Neural progenitor cell (in vitro differentiated cells): ENCODE measurements around the gene BMPR1A. TPM values are rescaled to one million over a fixed set of nuclear protein-coding genes. Genes with fewer than 3 reads are reported as not detected.

ENCODE experiments used
- DNase-seq: peaks from one replicate; pipeline ENCODE4 v3.0.0-alpha.2; 2016; ENCODE audit warnings: low spot score
- H2AFZ ChIP-seq: fragments of 200-600 bp; sonication (generic); replicated peaks from 2 replicates; pipeline ENCODE4 v1.6.1; 2016; ENCODE audit warnings: antibody characterized with exemption
- H3F3A ChIP-seq: fragments of 200-600 bp; sonication (generic); 2 replicates; pipeline ENCODE4 v1.6.1; 2016; ENCODE audit warnings: antibody characterized with exemption, low read depth
- H3K27ac ChIP-seq: fragments of 200-600 bp; sonication (generic); 2 replicates; pipeline ENCODE4 v1.5.1; 2016; ENCODE audit warnings: mild to moderate bottlenecking
- H3K27me3 ChIP-seq: fragments of 200-600 bp; sonication (generic); 2 replicates; pipeline ENCODE4 v1.6.1; 2016; ENCODE audit warnings: mild to moderate bottlenecking, moderate library complexity
- H3K36me3 ChIP-seq: fragments of 200-600 bp; sonication (generic); 2 replicates; pipeline ENCODE4 v1.5.1; 2016
- H3K4me1 ChIP-seq: fragments of 200-600 bp; sonication (generic); 2 replicates; pipeline ENCODE4 v1.6.1; 2016; ENCODE audit warnings: mixed run types
- H3K4me2 ChIP-seq: fragments of 200-600 bp; sonication (generic); 2 replicates; pipeline ENCODE4 v1.6.1; 2016
- H3K4me3 ChIP-seq: fragments of 200-600 bp; sonication (generic); 2 replicates; pipeline ENCODE4 v1.5.1; 2016
- H3K79me2 ChIP-seq: fragments of 200-600 bp; sonication (generic); 2 replicates; pipeline ENCODE4 v1.6.1; 2016; ENCODE audit warnings: low read depth
- H3K9ac ChIP-seq: fragments of 200-600 bp; sonication (generic); 2 replicates; pipeline ENCODE4 v1.6.1; 2016
- H3K9me3 ChIP-seq: fragments of 200-600 bp; sonication (generic); 2 replicates; pipeline ENCODE4 v1.5.1; 2016; ENCODE audit warnings: low read depth
- H4K20me1 ChIP-seq: fragments of 200-600 bp; sonication (generic); 2 replicates; pipeline ENCODE4 v1.6.1; 2016; ENCODE audit warnings: low read depth
- H3K27ac Mint-ChIP-seq: 3 replicates; pipeline ENCODE4 v1.8.0; 2021; ENCODE audit warnings: mixed read lengths
- H3K27me3 Mint-ChIP-seq: 2 replicates; pipeline ENCODE4 v1.8.0; 2022; ENCODE audit warnings: low read depth, mild to moderate bottlenecking, inconsistent platforms, moderate library complexity, mixed read lengths; ENCODE audit not compliant: insufficient read depth
- H3K36me3 Mint-ChIP-seq: 3 replicates; pipeline ENCODE4 v1.8.0; 2021; ENCODE audit warnings: mixed read lengths
- H3K4me1 Mint-ChIP-seq: 3 replicates; pipeline ENCODE4 v1.8.0; 2021; ENCODE audit warnings: mixed read lengths
- H3K4me3 Mint-ChIP-seq: 3 replicates; pipeline ENCODE4 v1.8.0; 2021; ENCODE audit warnings: mild to moderate bottlenecking, moderate library complexity, mixed read lengths
- H3K9me3 Mint-ChIP-seq: 3 replicates; pipeline ENCODE4 v1.8.0; 2020; ENCODE audit warnings: mixed read lengths
- EZH2 ChIP-seq: fragments of 200-600 bp; sonication (generic); IDR thresholded peaks from 2 replicates; pipeline ENCODE4 v1.6.1; 2017; ENCODE audit warnings: antibody characterized with exemption, mild to moderate bottlenecking, moderate library complexity
- EZH2phosphoT487 ChIP-seq: fragments of 200-600 bp; sonication (generic); IDR thresholded peaks from 2 replicates; pipeline ENCODE4 v1.6.1; 2017; ENCODE audit warnings: antibody characterized with exemption
- total RNA-seq: library from RNA; depleted of rRNA; stranded (reverse); fragments of >200 nt; gene quantifications from 2 replicates; pipeline ENCODE4 v1.2.3, GENCODE V29; 2015; ENCODE audit warnings: low replicate concordance
- TF ChIP-seq, protein P1 (sequence below): fragments of 200-600 bp; sonication (generic); IDR thresholded peaks from 2 replicates; pipeline ENCODE4 v1.5.1; 2017; ENCODE audit warnings: antibody characterized with exemption, mild to moderate bottlenecking

The BMPR1A gene
- total RNA-seq, 1 donor from 2014 or later, result 76.2 TPM

- no peak overlapping the region for H3K27ac Mint-ChIP-seq
- Histone ChIP-seq H3K4me3 (no peak overlapping the region), H3K79me2 (no peaks in the 10 kb centered on the region), H3K9me3 (no peaks in the 10 kb centered on the region), H3K27ac (no peak overlapping the region), H2AFZ (no peak overlapping the region), H3K36me3 (no peaks in the 10 kb centered on the region), H4K20me1 (no peaks in the 10 kb centered on the region), H3F3A (peaks cover 4% of the 10 kb centered on the region), H3K4me1 (peaks cover 3% of the 10 kb centered on the region), H3K27me3 (no peaks in the 10 kb centered on the region), H3K9ac (no peak overlapping the region), H3K4me2 (no peak overlapping the region)
- H3K27me3 Mint-ChIP-seq, result peaks cover 3% of the 10 kb centered on the region
- TF ChIP-seq, protein P1, sequence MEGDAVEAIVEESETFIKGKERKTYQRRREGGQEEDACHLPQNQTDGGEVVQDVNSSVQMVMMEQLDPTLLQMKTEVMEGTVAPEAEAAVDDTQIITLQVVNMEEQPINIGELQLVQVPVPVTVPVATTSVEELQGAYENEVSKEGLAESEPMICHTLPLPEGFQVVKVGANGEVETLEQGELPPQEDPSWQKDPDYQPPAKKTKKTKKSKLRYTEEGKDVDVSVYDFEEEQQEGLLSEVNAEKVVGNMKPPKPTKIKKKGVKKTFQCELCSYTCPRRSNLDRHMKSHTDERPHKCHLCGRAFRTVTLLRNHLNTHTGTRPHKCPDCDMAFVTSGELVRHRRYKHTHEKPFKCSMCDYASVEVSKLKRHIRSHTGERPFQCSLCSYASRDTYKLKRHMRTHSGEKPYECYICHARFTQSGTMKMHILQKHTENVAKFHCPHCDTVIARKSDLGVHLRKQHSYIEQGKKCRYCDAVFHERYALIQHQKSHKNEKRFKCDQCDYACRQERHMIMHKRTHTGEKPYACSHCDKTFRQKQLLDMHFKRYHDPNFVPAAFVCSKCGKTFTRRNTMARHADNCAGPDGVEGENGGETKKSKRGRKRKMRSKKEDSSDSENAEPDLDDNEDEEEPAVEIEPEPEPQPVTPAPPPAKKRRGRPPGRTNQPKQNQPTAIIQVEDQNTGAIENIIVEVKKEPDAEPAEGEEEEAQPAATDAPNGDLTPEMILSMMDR, result no peak
- no peak for TF ChIP-seq EZH2phosphoT487
- TF ChIP-seq EZH2, result no peak
- DNase-seq, result no peak
- no peak overlapping the region for H3K4me3 Mint-ChIP-seq
- peaks cover 5% of the 10 kb centered on the region for H3K4me1 Mint-ChIP-seq
- no peaks in the 10 kb centered on the region for H3K9me3 Mint-ChIP-seq
- no peaks in the 10 kb centered on the region for H3K36me3 Mint-ChIP-seq
Observed at GRCh38 chr10:86728056-86728455, 28.4 kb upstream of the BMPR1A start.

DNA sequence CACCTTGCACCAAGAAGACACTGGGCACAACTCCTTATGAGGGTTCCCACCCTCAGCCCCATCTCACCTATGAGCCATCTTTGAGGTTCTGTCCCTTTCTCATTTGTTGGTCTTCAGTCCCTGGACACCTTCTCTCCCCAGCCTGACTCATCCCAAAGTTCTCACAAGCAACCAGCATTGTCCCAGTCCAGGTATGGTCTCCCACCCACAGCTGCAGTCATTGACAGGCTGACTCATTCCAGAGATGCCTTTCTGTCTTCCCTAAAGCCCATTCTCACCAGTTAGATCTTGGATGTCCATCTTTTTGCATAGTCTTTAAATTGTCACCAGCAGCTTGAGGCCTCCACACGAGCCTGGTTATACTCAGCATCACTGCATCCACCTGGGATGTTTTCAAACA lies 26.7 kb upstream of the BMPR1A start:
- H3K4me3 Mint-ChIP-seq, result no peak overlapping the region
- peaks cover 7% of the 10 kb centered on the region for H3K27me3 Mint-ChIP-seq
- Histone ChIP-seq H3K27me3 (no peaks in the 10 kb centered on the region), H3K4me1 (peaks cover 8% of the 10 kb centered on the region), H2AFZ (no peak overlapping the region), H3K9me3 (no peaks in the 10 kb centered on the region), H3K9ac (no peak overlapping the region), H3K4me3 (no peak overlapping the region), H3K36me3 (no peaks in the 10 kb centered on the region), H3F3A (peaks cover 5% of the 10 kb centered on the region), H4K20me1 (no peaks in the 10 kb centered on the region), H3K79me2 (no peaks in the 10 kb centered on the region), H3K4me2 (no peak overlapping the region), H3K27ac (no peak overlapping the region)
- no peaks in the 10 kb centered on the region for H3K9me3 Mint-ChIP-seq
- H3K36me3 Mint-ChIP-seq, result no peaks in the 10 kb centered on the region
- no peak overlapping the region for H3K27ac Mint-ChIP-seq
- no peak for DNase-seq
- H3K4me1 Mint-ChIP-seq, result peaks cover 10% of the 10 kb centered on the region
- no peak for TF ChIP-seq EZH2phosphoT487
- TF ChIP-seq, protein P1, result no peak
- TF ChIP-seq EZH2, result no peak

DNA sequence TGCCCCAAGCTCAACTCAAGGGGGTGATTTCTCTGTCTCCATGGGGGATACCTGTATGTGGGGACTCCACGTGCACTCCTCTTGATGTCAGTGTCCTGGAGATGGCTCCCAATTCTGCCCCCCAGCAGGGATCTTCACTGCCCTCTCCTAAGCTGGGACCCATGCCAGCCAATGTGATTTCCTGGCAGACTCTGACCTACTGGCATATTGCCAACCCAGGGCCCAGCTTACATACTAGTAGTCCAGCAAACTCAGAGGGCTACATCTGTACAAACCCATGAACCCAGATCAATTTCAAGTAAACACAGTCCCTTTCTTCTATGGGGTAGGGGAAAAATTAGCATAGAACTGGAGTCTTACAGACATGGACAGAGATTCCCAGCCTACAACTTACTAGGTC lies 26.2 kb upstream of the BMPR1A start:
- H3K9me3 ChIP-seq, result no peaks in the 10 kb centered on the region
- no peaks in the 10 kb centered on the region for H3K36me3 ChIP-seq
- H3K4me1 Mint-ChIP-seq, result peaks cover 10% of the 10 kb centered on the region
- no peak overlapping the region for H3K27ac Mint-ChIP-seq
- peaks cover 8% of the 10 kb centered on the region for H3K4me1 ChIP-seq
- H3F3A ChIP-seq, result peaks cover 5% of the 10 kb centered on the region
- no peak overlapping the region for H3K4me2 ChIP-seq
- H3K4me3 Mint-ChIP-seq, result no peak overlapping the region
- H3K27ac ChIP-seq, result no peak overlapping the region
- H3K9me3 Mint-ChIP-seq, result no peaks in the 10 kb centered on the region
- no peaks in the 10 kb centered on the region for H3K36me3 Mint-ChIP-seq
- H3K4me3 ChIP-seq, result no peak overlapping the region
- H3K9ac ChIP-seq, result no peak overlapping the region
- peaks cover 7% of the 10 kb centered on the region for H3K27me3 Mint-ChIP-seq
- H2AFZ ChIP-seq, result no peak overlapping the region
- H3K27me3 ChIP-seq, result no peaks in the 10 kb centered on the region
- no peak for DNase-seq
- no peaks in the 10 kb centered on the region for H3K79me2 ChIP-seq
- TF ChIP-seq EZH2, result no peak
- TF ChIP-seq, protein P1, result no peak
- TF ChIP-seq EZH2phosphoT487, result no peak
- H4K20me1 ChIP-seq, result no peaks in the 10 kb centered on the region
